ENCODE results near the gene HDGFL1. TPM values are rescaled to one million over a fixed set of nuclear protein-coding genes. Genes with fewer than 3 reads are reported as not detected.

The HDGFL1 gene
- total and polyA plus RNA-seq, 5 experiments from 2014 or later: not detected

DNA sequence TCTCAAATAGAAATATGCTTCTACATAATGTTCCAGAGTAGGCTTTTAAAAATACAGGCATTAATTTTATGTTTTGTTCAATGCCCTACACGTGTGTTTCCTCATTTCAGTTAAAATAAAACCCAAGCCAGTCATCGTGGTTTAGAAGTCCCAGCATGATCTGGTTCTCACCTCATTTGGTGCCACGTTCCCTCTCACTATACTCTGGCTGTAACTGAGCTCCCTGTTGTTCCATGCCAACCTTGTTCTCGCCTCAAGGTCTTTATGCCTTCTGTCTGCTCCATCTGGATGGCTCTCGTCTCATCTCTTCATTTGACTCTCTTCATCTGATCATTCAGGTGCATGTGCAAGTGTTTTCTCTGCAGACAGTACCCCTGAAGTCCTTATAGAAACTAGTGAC is 32.6 kb downstream of the HDGFL1 start:
- no peak for DNase-seq
- POLR2A ChIA-PET: no interaction called here
- Mint-ChIP-seq H3K4me3 (no peak overlapping the region), H3K27me3 (peaks cover 0 to 5% (median 0%) of the 10 kb centered on the region in 5 donors), H3K4me1 (no peaks in the 10 kb centered on the region), H3K27ac (no peak overlapping the region), H3K9me3 (peaks cover 0 to 12% (median 0%) of the 10 kb centered on the region in 9 donors), H3K36me3 (no peaks in the 10 kb centered on the region)
- ATAC-seq: no peak

DNA sequence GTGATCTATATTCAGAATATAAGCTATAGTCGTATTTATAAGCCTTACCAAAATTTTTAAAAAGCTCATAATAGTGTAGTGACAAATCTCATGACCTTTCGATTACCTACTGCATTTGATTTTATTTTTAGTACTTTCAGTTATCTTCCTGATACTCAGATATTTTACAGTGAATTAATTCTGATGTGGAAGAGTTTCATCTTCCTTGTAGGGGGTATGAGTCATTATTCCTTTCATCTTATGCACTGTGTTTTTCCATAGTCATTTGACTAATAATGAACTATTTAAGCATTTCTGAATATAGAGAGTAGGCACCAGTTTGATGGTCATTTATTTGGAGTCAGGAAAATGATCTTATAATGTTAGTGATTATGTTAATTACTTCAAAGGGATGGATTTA is 36.4 kb downstream of the HDGFL1 start:
- POLR2A ChIA-PET: no interaction called here
- H3K36me3 Mint-ChIP-seq: no peaks in the 10 kb centered on the region
- DNase-seq (no peak), ATAC-seq (no peak)
- no peaks in the 10 kb centered on the region for H3K27me3 Mint-ChIP-seq
- H3K4me1 Mint-ChIP-seq: no peaks in the 10 kb centered on the region
- peaks cover 0 to 12% (median 0%) of the 10 kb centered on the region in 9 donors for H3K9me3 Mint-ChIP-seq
- H3K27ac Mint-ChIP-seq: no peak overlapping the region
- H3K4me3 Mint-ChIP-seq: no peak overlapping the region

DNA sequence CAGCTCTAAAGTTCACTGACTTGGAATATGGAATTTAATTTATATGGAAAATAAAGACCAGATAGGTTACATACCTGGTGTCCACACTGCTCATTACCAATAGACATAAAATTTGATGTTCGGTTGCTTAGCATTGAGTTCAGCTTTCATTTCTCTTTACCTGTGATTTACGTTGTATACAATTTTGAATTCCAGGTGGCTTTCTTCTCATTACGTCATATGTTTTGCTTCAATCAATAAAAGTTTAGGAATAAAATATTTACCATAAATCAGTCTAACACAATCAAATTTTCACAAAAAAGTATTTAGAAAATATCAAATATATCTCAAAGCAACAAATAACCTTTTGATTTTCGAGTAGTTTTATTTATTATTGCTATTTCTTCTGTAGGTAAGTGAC is 40.8 kb downstream of the HDGFL1 start:
- peaks cover 0 to 3% (median 0%) of the 10 kb centered on the region in 5 donors for H3K27me3 Mint-ChIP-seq
- DNase-seq: no peak
- POLR2A ChIA-PET: no interaction called here
- no peak for ATAC-seq
- no peak overlapping the region for H3K4me3 Mint-ChIP-seq
- H3K27ac Mint-ChIP-seq: no peak overlapping the region
- H3K9me3 Mint-ChIP-seq: peaks cover 0 to 7% (median 0%) of the 10 kb centered on the region in 9 donors
- no peaks in the 10 kb centered on the region for H3K4me1 Mint-ChIP-seq
- H3K36me3 Mint-ChIP-seq: no peaks in the 10 kb centered on the region

DNA sequence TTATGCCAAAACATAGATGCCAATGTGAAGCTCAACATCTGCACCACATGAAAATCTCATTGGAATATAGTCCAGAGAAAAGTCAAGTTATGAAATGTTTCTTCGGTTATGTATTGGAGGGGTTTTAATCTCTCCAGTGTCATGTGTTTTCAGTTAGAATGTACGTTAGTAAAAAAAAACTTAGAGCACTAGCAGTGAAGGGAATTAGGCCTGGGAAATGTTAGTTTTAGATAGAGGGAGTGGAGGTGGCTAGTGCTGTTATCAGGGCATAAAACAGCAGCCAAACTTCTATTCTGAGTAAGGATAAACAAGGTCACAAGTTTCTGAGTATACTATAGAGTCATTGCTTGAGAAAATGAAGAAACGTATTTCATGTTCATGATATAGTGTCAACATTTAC is 42.9 kb downstream of the HDGFL1 start:
- no peak for ATAC-seq
- Mint-ChIP-seq H3K4me3 (no peak overlapping the region), H3K27ac (no peak overlapping the region), H3K36me3 (no peaks in the 10 kb centered on the region), H3K4me1 (no peaks in the 10 kb centered on the region), H3K9me3 (peaks cover 0 to 7% (median 2%) of the 10 kb centered on the region in 9 donors), H3K27me3 (peaks cover 0 to 3% (median 0%) of the 10 kb centered on the region in 5 donors)
- POLR2A ChIA-PET: no interaction called here
- no peak for DNase-seq

DNA sequence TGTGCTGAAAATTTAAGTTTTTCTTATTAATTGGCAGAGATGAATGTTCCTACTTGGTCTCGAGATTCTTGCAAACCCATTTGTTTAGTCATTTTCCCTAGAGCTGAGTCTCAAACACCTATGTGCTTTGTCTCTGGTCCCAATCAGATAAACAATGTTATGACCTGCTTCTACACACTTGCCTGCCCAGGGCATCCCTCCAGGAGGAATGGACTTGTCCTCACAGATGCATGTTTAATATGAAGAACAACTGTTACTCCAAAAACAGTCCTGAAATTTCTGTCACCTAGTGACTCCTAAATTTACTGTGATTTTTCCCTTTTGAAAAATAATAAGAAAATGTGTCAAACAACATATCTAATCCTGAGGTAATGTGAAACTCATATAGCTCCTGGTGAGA is 43.7 kb downstream of the HDGFL1 start:
- H3K27me3 Mint-ChIP-seq: peaks cover 0 to 3% (median 0%) of the 10 kb centered on the region in 5 donors
- POLR2A ChIA-PET: no interaction called here
- ATAC-seq: no peak

DNA sequence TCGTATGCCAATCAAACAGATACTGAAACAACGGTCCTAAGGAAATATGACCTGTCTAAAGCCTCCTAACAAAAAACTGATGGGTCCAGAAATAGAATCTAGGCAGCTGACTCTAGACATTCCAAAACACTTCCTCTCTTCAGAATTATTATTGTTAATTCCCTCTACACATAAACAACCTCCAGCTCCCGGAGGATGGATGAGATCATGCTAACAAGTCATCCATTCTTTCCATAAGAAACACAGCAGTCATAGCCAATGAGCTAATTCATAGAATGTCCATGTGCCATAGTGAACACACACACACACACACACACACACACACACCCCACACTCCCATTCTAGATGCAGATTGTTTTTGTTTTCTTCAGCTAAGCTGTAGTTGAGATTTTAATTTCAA is 44.3 kb downstream of the HDGFL1 start:
- Mint-ChIP-seq H3K27ac (no peak overlapping the region), H3K9me3 (peaks cover 0 to 17% (median 4%) of the 10 kb centered on the region in 9 donors), H3K4me1 (no peaks in the 10 kb centered on the region), H3K36me3 (no peaks in the 10 kb centered on the region), H3K27me3 (peaks cover 0 to 3% (median 0%) of the 10 kb centered on the region in 5 donors), H3K4me3 (no peak overlapping the region)
- POLR2A ChIA-PET: no interaction called here
- DNase-seq (no peak), ATAC-seq (no peak)

More for the DNA sequence above, 43.7 kb downstream of the HDGFL1 start:
- no peak overlapping the region for H3K27ac Mint-ChIP-seq
- peaks cover 0 to 11% (median 2%) of the 10 kb centered on the region in 9 donors for H3K9me3 Mint-ChIP-seq
- no peaks in the 10 kb centered on the region for H3K4me1 Mint-ChIP-seq
- H3K4me3 Mint-ChIP-seq: no peak overlapping the region
- H3K36me3 Mint-ChIP-seq: no peaks in the 10 kb centered on the region
- no peak for DNase-seq

DNA sequence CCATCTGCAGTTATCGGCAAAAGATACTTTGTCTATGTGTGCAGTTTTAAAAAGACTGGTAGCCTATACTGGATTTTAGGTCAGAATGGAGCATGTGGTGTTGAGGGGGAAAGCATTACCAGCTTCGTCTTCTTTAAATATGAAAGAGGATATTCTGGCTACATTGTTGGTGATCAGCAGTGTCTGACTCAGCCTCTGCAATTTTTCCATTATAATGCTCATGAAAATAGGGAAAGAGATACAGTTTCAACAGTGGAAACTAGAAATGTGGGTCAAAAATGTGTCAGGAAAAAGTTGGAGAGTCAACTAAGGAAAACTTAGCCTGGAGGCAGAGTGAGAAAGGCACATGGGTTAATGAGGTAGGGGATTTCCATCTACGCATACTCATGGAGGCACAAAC is 45.2 kb downstream of the HDGFL1 start:
- no peak for DNase-seq
- ATAC-seq: no peak
- Mint-ChIP-seq H3K36me3 (no peaks in the 10 kb centered on the region), H3K9me3 (peaks cover 0 to 24% (median 5%) of the 10 kb centered on the region in 9 donors), H3K4me3 (no peak overlapping the region), H3K4me1 (no peaks in the 10 kb centered on the region), H3K27me3 (peaks cover 0 to 3% (median 0%) of the 10 kb centered on the region in 5 donors), H3K27ac (no peak overlapping the region)
- POLR2A ChIA-PET: no interaction called here

DNA sequence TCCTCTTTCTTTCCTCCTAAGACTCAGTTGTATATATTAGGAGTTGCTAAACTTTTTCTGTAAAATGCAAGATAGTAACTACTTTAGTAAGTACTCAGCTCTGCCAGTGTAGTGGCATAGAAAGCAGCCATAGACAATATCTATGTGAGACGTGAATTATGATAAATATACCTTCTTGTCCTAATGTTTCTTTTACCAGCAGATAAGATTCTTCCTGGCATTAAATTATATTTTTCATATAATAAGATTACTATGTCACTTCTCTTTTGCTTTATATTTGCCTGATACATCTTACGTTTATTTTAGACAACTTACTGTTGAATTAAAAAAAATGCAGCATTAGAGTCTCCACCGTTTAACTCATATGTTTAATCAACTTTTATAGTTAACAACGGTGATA is 51.7 kb downstream of the HDGFL1 start:
- Mint-ChIP-seq H3K4me1 (no peaks in the 10 kb centered on the region), H3K27ac (no peak overlapping the region), H3K27me3 (no peaks in the 10 kb centered on the region), H3K36me3 (no peaks in the 10 kb centered on the region), H3K9me3 (peaks cover 0 to 33% (median 4%) of the 10 kb centered on the region in 9 donors), H3K4me3 (no peak overlapping the region)
- POLR2A ChIA-PET: no interaction called here
- no peak for DNase-seq
- ATAC-seq: no peak
